Gastrocnemius medialis (tissue), 4 donors: ENCODE results near the gene CRLF2. TPM values are rescaled to one million over a fixed set of nuclear protein-coding genes. Genes with fewer than 3 reads are reported as not detected.
"Not testable (repeated sequence)": the region's sequence is repeated elsewhere in the genome, so short reads cannot be mapped to it uniquely, and the experiment has no call there.

Experiments used
- ATAC-seq, 2 donors: fragments of 150-250 bp; one replicate each; pipeline ENCODE4 v1.9.1; 2016
- DNase-seq, 2 donors: peaks; one replicate each; pipeline ENCODE4 v3.0.0-alpha.2; 2019
- H3K27ac ChIP-seq, 4 donors: fragments of 200-600 bp; sonication (generic); 1 replicate in 1 of 4; 2 replicates in 3 of 4; pipeline ENCODE4 v1.5.1; 2016 to 2018; ENCODE audit warnings: mild to moderate bottlenecking in 2 of 4, moderate library complexity in 1 of 4
- H3K27me3 ChIP-seq, 3 donors: fragments of 200-600 bp; sonication (generic) in 2 of 3; 1 replicate in 1 of 3; 2 replicates in 2 of 3; pipeline versions ENCODE4 v1.5.1 to v1.6.0; 2016 to 2019; ENCODE audit warnings: mild to moderate bottlenecking in 1 of 3, moderate library complexity in 1 of 3
- H3K36me3 ChIP-seq, 2 donors: fragments of 200-600 bp; sonication (generic) in 1 of 2; one replicate each; pipeline ENCODE4 v1.5.1; 2017 to 2018
- H3K4me1 ChIP-seq, 2 donors: fragments of 200-600 bp; sonication (generic) in 1 of 2; one replicate each; pipeline ENCODE4 v1.5.1; 2016 to 2017; ENCODE audit warnings: mild to moderate bottlenecking in 2 of 2
- H3K4me3 ChIP-seq, 4 donors: fragments of 200-600 bp; sonication (generic) in 3 of 4; 1 replicate in 1 of 4; 2 replicates in 3 of 4; pipeline ENCODE4 v1.5.1; 2016 to 2019; ENCODE audit warnings: mild to moderate bottlenecking in 2 of 4
- H3K9me3 ChIP-seq, 3 donors: fragments of 200-600 bp; sonication (generic) in 2 of 3; 1 replicate in 1 of 3; 2 replicates in 2 of 3; pipeline ENCODE4 v1.5.1; 2016 to 2019
- POLR2A ChIP-seq, 2 donors: fragments of 450-650 bp; IDR thresholded peaks; one replicate each; pipeline ENCODE4 v1.6.1; 2017; ENCODE audit warnings: antibody characterized with exemption in 2 of 2, mild to moderate bottlenecking in 2 of 2, moderate library complexity in 2 of 2
- in situ Hi-C, 4 donors: fragments of 200-750 bp; cut with MboI; loops; one replicate each; pipeline versions ENCODE4 v1.15.0 to v1.8.0; 2017; ENCODE audit warnings: low sequenced_read_pairs in 4 of 4
- intact Hi-C: fragments of 100-400 bp; cut with DNase I; formaldehyde crosslinking; loops from one replicate; pipeline ENCODE4 v1.15.1; 2023; ENCODE audit warnings: low total_unique reads
- total RNA-seq, 4 donors: library from RNA; depleted of rRNA; stranded (reverse); fragments of >200 nt; gene quantifications; one replicate each; pipeline versions ENCODE4 v1.1.0 to v1.2.3, GENCODE V29; 2016
- TF ChIP-seq, protein P1 (sequence below), 5 experiments: fragments of 450-650 bp in 3 of 5; fragments of 200-600 bp in 2 of 5; sonication (generic) in 2 of 5; IDR thresholded peaks in 4 of 5; conservative IDR thresholded peaks in 1 of 5; 1 replicate in 4 of 5; 2 replicates in 1 of 5; pipeline ENCODE4 v1.5.1; 2016 to 2019; ENCODE audit warnings: antibody characterized with exemption in 5 of 5, mild to moderate bottlenecking in 3 of 5, moderate library complexity in 3 of 5

The CRLF2 gene
- total RNA-seq, 4 donors from 2014 or later = not detected

DNA sequence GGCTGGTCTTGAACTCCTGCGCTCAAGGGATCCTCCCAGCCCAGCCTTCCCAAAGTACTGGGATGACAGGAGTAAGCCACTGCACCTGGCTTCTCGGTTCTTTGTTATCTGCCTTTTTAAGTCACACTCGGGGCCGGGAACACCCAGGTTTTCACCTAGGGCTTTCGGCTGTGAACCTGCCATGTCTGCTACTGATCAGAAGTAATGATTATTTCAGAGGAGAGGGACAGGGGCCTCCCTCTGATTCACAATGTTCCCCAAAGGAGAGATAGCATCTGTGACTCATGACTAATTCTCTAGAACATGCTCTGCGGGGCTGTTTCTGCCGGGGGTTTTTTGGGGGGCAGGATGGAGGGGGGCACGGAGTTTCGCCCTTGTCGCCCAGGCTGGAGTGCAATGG lies 26.9 kb downstream of the CRLF2 start:
- intact Hi-C loops = no loop called here
- no peaks in the 10 kb centered on the region for H3K27me3 ChIP-seq
- ATAC-seq = no peak

GRCh38 chrX:1182211-1182610 lies 30.2 kb downstream of the CRLF2 start:
- H3K4me3 ChIP-seq = no peak overlapping the region
- no peak for DNase-seq
- peaks cover 0 to 3% (median 0%) of the 10 kb centered on the region in 3 donors for H3K27me3 ChIP-seq
- intact Hi-C loops (no loop called here), in situ Hi-C loops (no loop called here)
- no peak for ATAC-seq
- H3K9me3 ChIP-seq = no peaks in the 10 kb centered on the region
- no peak for TF ChIP-seq POLR2A (IDR thresholded peaks at IDR 0.05)
- TF ChIP-seq, protein P1, sequence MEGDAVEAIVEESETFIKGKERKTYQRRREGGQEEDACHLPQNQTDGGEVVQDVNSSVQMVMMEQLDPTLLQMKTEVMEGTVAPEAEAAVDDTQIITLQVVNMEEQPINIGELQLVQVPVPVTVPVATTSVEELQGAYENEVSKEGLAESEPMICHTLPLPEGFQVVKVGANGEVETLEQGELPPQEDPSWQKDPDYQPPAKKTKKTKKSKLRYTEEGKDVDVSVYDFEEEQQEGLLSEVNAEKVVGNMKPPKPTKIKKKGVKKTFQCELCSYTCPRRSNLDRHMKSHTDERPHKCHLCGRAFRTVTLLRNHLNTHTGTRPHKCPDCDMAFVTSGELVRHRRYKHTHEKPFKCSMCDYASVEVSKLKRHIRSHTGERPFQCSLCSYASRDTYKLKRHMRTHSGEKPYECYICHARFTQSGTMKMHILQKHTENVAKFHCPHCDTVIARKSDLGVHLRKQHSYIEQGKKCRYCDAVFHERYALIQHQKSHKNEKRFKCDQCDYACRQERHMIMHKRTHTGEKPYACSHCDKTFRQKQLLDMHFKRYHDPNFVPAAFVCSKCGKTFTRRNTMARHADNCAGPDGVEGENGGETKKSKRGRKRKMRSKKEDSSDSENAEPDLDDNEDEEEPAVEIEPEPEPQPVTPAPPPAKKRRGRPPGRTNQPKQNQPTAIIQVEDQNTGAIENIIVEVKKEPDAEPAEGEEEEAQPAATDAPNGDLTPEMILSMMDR (IDR thresholded peaks at IDR 0.05 in 4 of 5, conservative IDR thresholded peaks at IDR 0.05 in 1 of 5) = no peak
- no peak overlapping the region for H3K27ac ChIP-seq
- no peaks in the 10 kb centered on the region for H3K36me3 ChIP-seq
- no peaks in the 10 kb centered on the region for H3K4me1 ChIP-seq

More for the DNA sequence above, 26.9 kb downstream of the CRLF2 start:
- Histone ChIP-seq H3K9me3 (no peaks in the 10 kb centered on the region), H3K27ac (no peak overlapping the region), H3K4me1 (no peaks in the 10 kb centered on the region), H3K4me3 (no peak overlapping the region), H3K36me3 (no peaks in the 10 kb centered on the region)
- TF ChIP-seq, protein P1 (IDR thresholded peaks at IDR 0.05 in 4 of 5, conservative IDR thresholded peaks at IDR 0.05 in 1 of 5) = no peak
- no peak for TF ChIP-seq POLR2A (IDR thresholded peaks at IDR 0.05)
- no peak for DNase-seq
- in situ Hi-C loops = no loop called here

GRCh38 chrX:1181661-1182060 lies 30.8 kb downstream of the CRLF2 start:
- H3K4me1 ChIP-seq, ATAC-seq, H3K9me3 ChIP-seq, H3K27ac ChIP-seq, DNase-seq, intact Hi-C loops, H3K27me3 ChIP-seq, H3K36me3 ChIP-seq, H3K4me3 ChIP-seq, in situ Hi-C loops: not testable (repeated sequence)

DNA sequence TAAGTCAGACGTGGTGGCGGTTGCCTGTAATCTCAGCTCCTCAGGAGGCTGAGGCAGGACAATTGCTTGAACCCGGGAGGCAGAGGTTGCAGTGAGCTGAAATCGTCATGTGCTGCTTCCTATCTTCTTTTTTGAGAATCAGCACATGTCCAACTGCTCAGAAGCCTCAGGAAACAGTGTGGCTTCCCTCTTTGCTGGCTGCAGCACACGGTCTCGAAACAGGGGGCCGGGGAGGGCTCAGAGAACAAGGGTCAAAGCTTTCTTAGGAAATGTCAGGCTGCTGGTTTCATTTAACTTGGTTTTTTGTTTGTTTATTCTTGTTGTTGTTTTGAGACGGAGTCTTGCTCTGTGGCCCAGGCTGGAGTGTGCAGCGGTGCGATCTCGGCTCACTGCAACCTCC lies 31.3 kb downstream of the CRLF2 start:
- H3K36me3 ChIP-seq = no peaks in the 10 kb centered on the region

DNA sequence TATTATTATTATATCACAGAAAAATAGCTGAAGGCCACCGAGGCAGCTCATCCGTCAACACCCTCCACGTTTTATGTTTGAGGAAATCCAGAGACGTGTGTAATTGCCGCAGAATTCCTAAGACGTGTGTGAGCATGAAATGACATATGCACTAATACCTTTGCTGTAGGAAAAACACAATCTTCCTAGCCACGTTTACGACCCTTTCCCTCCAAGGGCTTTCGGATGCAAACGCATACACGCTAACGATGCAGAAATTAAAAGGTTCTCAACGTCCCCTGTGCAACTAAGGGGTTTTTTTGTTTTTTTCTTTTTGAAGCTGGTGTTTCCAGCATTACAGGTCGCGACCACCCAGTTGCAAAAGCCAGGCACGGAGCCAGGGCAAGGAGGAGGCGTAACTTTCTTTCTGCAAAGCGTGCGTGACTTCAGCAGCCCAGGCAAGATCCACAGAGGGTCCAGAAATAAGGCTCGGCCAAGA lies 33.8 kb downstream of the CRLF2 start:
- no peak overlapping the region for H3K4me3 ChIP-seq
- H3K36me3 ChIP-seq = no peaks in the 10 kb centered on the region
- no peaks in the 10 kb centered on the region for H3K4me1 ChIP-seq
- H3K27me3 ChIP-seq = peaks cover 0 to 3% (median 0%) of the 10 kb centered on the region in 3 donors
- intact Hi-C loops (no loop called here), in situ Hi-C loops (no loop called here)
- no peak for DNase-seq
- no peak for TF ChIP-seq POLR2A (IDR thresholded peaks at IDR 0.05)
- TF ChIP-seq, protein P1 (IDR thresholded peaks at IDR 0.05 in 4 of 5, conservative IDR thresholded peaks at IDR 0.05 in 1 of 5) = no peak
- H3K9me3 ChIP-seq = no peaks in the 10 kb centered on the region
- no peak for ATAC-seq
- H3K27ac ChIP-seq = no peak overlapping the region

More for the DNA sequence above, 31.3 kb downstream of the CRLF2 start:
- no peaks in the 10 kb centered on the region for H3K4me1 ChIP-seq
- no peaks in the 10 kb centered on the region for H3K9me3 ChIP-seq
- no peak overlapping the region for H3K27ac ChIP-seq
- DNase-seq (no peak), ATAC-seq (no peak)
- TF ChIP-seq POLR2A (IDR thresholded peaks at IDR 0.05) = no peak
- TF ChIP-seq, protein P1 (IDR thresholded peaks at IDR 0.05 in 4 of 5, conservative IDR thresholded peaks at IDR 0.05 in 1 of 5) = no peak
- intact Hi-C loops (no loop called here), in situ Hi-C loops (no loop called here)
- H3K27me3 ChIP-seq = peaks cover 0 to 3% (median 0%) of the 10 kb centered on the region in 3 donors
- H3K4me3 ChIP-seq = no peak overlapping the region

GRCh38 chrX:1176531-1177320 lies 35.7 kb downstream of the CRLF2 start:
- peak overlapping the region in 1 of 4 donors; percentile 13 for H3K4me3 ChIP-seq
- H3K27me3 ChIP-seq, H3K36me3 ChIP-seq, intact Hi-C loops, in situ Hi-C loops, H3K4me1 ChIP-seq, DNase-seq, H3K9me3 ChIP-seq, ATAC-seq, H3K27ac ChIP-seq: not testable (repeated sequence)

GRCh38 chrX:1174609-1175545 lies 37.6 kb downstream of the CRLF2 start:
- H3K4me1 ChIP-seq, H3K4me3 ChIP-seq, intact Hi-C loops, H3K27me3 ChIP-seq, H3K36me3 ChIP-seq, ATAC-seq, H3K27ac ChIP-seq, in situ Hi-C loops, H3K9me3 ChIP-seq, DNase-seq: not testable (repeated sequence)
